Panc1 (cell line): Measurements from ENCODE around the gene UCHL5. TPM values are rescaled to one million over a fixed set of nuclear protein-coding genes. Genes with fewer than 3 reads are reported as not detected.
"Not testable (repeated sequence)": the region's sequence is repeated elsewhere in the genome, so short reads cannot be mapped to it uniquely, and the experiment has no call there.

Experiments used
- ATAC-seq: fragments of 200-7000 bp; cut with Tn5 transposase; 2 replicates; pipeline ENCODE4 v1.9.1; 2020; ENCODE audit warnings: mild to moderate bottlenecking, moderate library complexity
- BruUV-seq: library from RNA; stranded (reverse); fragments of 400-500 nt; replicated peaks from 2 replicates; lab custom pipeline; 2021; lab: Mats Ljungman, UMichigan
- CTCF ChIA-PET: fragments of 300-600 bp; sonication (Branson Sonifier 250); formaldehyde crosslinking; loops from one replicate; lab custom pipeline; 2022; ENCODE audit warnings: antibody characterized with exemption; lab: Charles Lee
- POLR2A ChIA-PET: fragments of 300-600 bp; sonication (Branson Sonifier 250); formaldehyde crosslinking; loops from one replicate; lab custom pipeline; 2022; ENCODE audit warnings: antibody characterized with exemption; lab: Charles Lee
- DNase-seq: peaks from one replicate; pipeline ENCODE4 v3.0.0-alpha.2; 2010; ENCODE audit warnings: low read depth, low spot score
- H3K27ac ChIP-seq: 2 replicates; pipeline ENCODE4 v1.5.1; 2011; ENCODE audit warnings: mild to moderate bottlenecking, low read length, inconsistent platforms
- H3K27me3 ChIP-seq: fragments of 200-500 bp; sonication (Bioruptor generic); 2 replicates; pipeline ENCODE4 v1.6.0; 2014; ENCODE audit warnings: low read length, inconsistent platforms; ENCODE audit not compliant: control insufficient read depth, insufficient read depth
- H3K36me3 ChIP-seq: fragments of 200-500 bp; sonication (Bioruptor generic); 2 replicates; pipeline ENCODE4 v1.5.1; 2014; ENCODE audit warnings: inconsistent platforms, mild to moderate bottlenecking, low read length, moderate library complexity; ENCODE audit not compliant: control insufficient read depth, insufficient read depth
- H3K4me1 ChIP-seq: 2 replicates; pipeline ENCODE4 v1.5.1; 2011; ENCODE audit warnings: inconsistent platforms, mild to moderate bottlenecking, low read length, moderate library complexity; ENCODE audit not compliant: control insufficient read depth, insufficient read depth
- H3K4me3 ChIP-seq, 2 experiments: 2 replicates each; pipeline ENCODE4 v1.5.1; 2011 to 2012; ENCODE audit warnings: low read depth in 2 of 2, low read length in 2 of 2, mild to moderate bottlenecking in 2 of 2, inconsistent platforms in 1 of 2, moderate library complexity in 1 of 2
- H3K9me3 ChIP-seq: fragments of 200-500 bp; sonication (Bioruptor generic); 2 replicates; pipeline ENCODE4 v1.5.1; 2014; ENCODE audit warnings: low read depth, mild to moderate bottlenecking, inconsistent platforms, low read length, moderate library complexity; ENCODE audit not compliant: control insufficient read depth, insufficient read depth
- CTCF ChIP-seq: fragments of 450-650 bp; IDR thresholded peaks from 2 replicates; pipeline ENCODE4 v1.5.1; 2017; ENCODE audit warnings: mild to moderate bottlenecking
- POLR2AphosphoS5 ChIP-seq: IDR thresholded peaks from 2 replicates; pipeline ENCODE4 v1.6.1; 2012; ENCODE audit warnings: mild to moderate bottlenecking, low read depth, low read length, moderate library complexity
- SIN3A ChIP-seq: IDR thresholded peaks from 2 replicates; pipeline ENCODE4 v1.6.1; 2012; ENCODE audit warnings: low read depth, mild to moderate bottlenecking, low read length, moderate library complexity, borderline replicate concordance; ENCODE audit not compliant: insufficient read depth
- TCF7L2 ChIP-seq: IDR thresholded peaks from 2 replicates; pipeline ENCODE4 v1.6.1; 2011; ENCODE audit warnings: mild to moderate bottlenecking, low read depth, low read length, inconsistent platforms
- in situ Hi-C: cut with HindIII; loops from 2 replicates; pipeline ENCODE4 v1.10.0; 2016; ENCODE audit warnings: low sequenced_read_pairs, low pct_unique_long_range_greater_than_20kb
- intact Hi-C: fragments of 100-400 bp; cut with micrococcal nuclease; formaldehyde crosslinking; loops from one replicate; pipeline ENCODE4 v1.10.0; 2022; ENCODE audit not compliant: unreplicated experiment
- total RNA-seq: library from RNA; stranded (reverse); gene quantifications from one replicate; pipeline ENCODE4 v1.2.1, GENCODE V29; 2021; ENCODE audit not compliant: unreplicated experiment
- TF ChIP-seq, protein P1 (sequence below), 2 experiments: IDR thresholded peaks; 2 replicates each; pipeline ENCODE4 v1.6.1; 2011 to 2012; ENCODE audit warnings: low read depth in 2 of 2, control low read depth in 1 of 2, low read length in 1 of 2, mild to moderate bottlenecking in 1 of 2, moderate library complexity in 1 of 2; ENCODE audit not compliant: insufficient read depth in 1 of 2

UCHL5 gene
- total RNA-seq, 1 experiment from 2014 or later: 42.6 TPM

DNA sequence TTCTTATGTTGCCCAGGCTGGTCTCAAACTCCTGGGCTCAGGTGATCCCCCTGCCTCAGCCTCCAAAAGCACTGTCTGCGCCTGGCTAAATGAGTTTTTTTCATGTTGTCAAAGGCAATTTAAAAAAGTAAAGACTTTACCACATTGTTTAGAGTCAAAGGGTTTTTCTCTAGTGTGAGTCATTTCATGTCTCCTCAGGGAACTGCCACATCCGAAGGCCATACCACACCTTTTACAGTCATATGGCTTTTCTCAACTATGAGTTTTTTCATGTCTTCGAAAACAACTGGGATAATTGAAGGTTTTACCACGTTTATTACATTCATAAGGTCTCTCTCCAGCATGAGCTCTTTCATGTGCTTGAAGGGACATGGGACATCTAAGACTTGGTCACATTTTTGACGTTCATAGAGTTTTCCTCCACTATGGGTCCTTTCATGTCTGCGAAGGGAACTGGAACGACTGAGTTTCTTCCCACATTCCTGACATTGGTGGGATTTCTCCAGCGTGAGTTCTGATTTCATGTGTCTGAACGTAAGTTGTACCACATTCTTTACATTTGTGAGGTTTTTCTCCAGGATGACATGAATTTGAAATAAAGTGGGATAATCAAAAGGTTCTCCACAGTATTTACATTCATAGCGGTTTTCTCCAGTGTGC, 65.6 kb downstream of the UCHL5 start:
- Histone ChIP-seq H3K27me3 (no peaks in the 10 kb centered on the region), H3K36me3 (no peaks in the 10 kb centered on the region), H3K4me3 (no peak overlapping the region), H3K9me3 (no peaks in the 10 kb centered on the region; the same call in 1 of the 2 replicates), H3K27ac (no peak overlapping the region), H3K4me1 (no peaks in the 10 kb centered on the region)
- in situ Hi-C loops: no loop called here
- POLR2A ChIA-PET: no interaction called here
- TF ChIP-seq POLR2AphosphoS5 (no peak), SIN3A (no peak), TCF7L2 (no peak), CTCF (no peak)
- TF ChIP-seq, protein P1, sequence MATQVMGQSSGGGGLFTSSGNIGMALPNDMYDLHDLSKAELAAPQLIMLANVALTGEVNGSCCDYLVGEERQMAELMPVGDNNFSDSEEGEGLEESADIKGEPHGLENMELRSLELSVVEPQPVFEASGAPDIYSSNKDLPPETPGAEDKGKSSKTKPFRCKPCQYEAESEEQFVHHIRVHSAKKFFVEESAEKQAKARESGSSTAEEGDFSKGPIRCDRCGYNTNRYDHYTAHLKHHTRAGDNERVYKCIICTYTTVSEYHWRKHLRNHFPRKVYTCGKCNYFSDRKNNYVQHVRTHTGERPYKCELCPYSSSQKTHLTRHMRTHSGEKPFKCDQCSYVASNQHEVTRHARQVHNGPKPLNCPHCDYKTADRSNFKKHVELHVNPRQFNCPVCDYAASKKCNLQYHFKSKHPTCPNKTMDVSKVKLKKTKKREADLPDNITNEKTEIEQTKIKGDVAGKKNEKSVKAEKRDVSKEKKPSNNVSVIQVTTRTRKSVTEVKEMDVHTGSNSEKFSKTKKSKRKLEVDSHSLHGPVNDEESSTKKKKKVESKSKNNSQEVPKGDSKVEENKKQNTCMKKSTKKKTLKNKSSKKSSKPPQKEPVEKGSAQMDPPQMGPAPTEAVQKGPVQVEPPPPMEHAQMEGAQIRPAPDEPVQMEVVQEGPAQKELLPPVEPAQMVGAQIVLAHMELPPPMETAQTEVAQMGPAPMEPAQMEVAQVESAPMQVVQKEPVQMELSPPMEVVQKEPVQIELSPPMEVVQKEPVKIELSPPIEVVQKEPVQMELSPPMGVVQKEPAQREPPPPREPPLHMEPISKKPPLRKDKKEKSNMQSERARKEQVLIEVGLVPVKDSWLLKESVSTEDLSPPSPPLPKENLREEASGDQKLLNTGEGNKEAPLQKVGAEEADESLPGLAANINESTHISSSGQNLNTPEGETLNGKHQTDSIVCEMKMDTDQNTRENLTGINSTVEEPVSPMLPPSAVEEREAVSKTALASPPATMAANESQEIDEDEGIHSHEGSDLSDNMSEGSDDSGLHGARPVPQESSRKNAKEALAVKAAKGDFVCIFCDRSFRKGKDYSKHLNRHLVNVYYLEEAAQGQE (IDR thresholded peaks at IDR 0.05; ENCODE audit: insufficient read depth in 1 of 2, low read depth in 2 of 2, low read length in 1 of 2): no peak
- DNase-seq (no peak), ATAC-seq (no peak)
- no TSS peak for BruUV-seq
- intact Hi-C loops: no loop called here
- CTCF ChIA-PET: no interaction called here

DNA sequence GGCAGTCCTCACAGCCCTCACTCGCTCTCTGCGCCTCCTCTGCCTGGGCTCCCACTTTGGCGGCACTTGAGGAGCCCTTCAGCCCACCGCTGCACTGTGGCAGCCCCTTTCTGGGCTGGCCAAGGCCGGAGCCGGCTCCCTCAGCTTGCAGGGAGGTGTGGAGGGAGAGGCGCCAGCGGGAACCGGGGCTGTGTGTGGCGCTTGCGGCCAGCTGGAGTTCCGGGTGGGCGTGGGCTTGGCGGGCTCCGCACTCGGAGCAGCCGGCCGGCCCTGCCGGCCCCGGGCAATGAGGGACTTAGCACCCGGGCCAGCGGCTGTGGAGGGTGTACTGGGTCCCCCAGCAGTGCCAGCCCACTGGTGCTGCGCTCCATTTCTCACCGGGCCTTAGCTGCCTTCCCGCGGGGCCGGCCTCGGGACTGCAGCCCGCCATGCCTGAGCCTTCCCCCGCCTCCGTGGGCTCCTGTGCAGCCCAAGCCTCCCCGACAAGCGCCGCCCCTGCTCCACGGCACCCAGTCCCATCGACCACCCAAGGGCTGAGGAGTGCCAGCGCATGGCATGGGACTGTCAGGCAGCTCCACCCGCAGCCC, 72.3 kb downstream of the UCHL5 start:
- ATAC-seq, POLR2A ChIA-PET, H3K27ac ChIP-seq, BruUV-seq, H3K4me3 ChIP-seq, DNase-seq, CTCF ChIA-PET, H3K4me1 ChIP-seq, H3K9me3 ChIP-seq, H3K27me3 ChIP-seq, intact Hi-C loops, in situ Hi-C loops, H3K36me3 ChIP-seq: not testable (repeated sequence)

DNA sequence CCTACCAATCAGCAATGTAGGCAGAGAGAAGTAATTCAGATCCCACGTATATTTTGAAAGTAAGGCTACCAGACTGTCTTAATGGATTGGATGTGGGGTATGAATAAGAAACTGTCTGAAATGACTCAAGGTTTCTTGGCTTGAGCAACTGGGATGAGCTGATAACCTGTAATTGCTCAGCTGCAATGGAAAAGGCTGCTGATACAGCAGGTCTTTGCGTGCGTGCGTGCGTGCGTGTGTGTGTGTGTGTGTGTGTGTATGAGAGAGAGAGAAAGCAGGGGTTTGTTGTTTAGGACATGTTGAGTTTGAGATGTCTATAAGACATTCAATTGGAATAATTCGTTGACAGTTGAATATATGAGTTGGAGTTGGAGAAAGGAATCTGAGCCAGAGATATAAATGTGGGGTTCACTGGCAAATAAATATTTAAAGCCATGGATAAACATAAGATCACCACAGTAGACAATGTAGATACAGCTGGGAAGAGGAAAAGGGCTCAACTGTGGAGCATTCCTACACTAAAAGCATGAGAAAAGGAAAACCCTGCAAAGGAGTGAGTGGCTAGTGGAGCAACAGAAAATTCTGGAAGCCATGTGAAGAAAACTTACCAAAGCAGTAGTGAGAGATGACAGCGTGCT, 72.9 kb downstream of the UCHL5 start:
- no peak for ATAC-seq
- no TSS peak for BruUV-seq

More for the DNA sequence above, 72.9 kb downstream of the UCHL5 start:
- intact Hi-C loops (no loop called here), in situ Hi-C loops (no loop called here)
- TF ChIP-seq, protein P1 (IDR thresholded peaks at IDR 0.05; ENCODE audit: insufficient read depth in 1 of 2, low read depth in 2 of 2, low read length in 1 of 2): no peak
- TF ChIP-seq POLR2AphosphoS5 (no peak), CTCF (no peak), SIN3A (no peak)
- no peak for DNase-seq
- ChIA-PET POLR2A (no interaction called here), CTCF (no interaction called here)
- no peaks in the 10 kb centered on the region for H3K9me3 ChIP-seq
- H3K27ac ChIP-seq: no peak overlapping the region
- H3K4me3 ChIP-seq: no peak overlapping the region
- H3K27me3 ChIP-seq: no peaks in the 10 kb centered on the region
- H3K36me3 ChIP-seq: no peaks in the 10 kb centered on the region; the same call in 1 of the 2 replicates
- no peaks in the 10 kb centered on the region for H3K4me1 ChIP-seq
